G401.6 (cell line): Measurements from ENCODE around the gene TMCO5A.
A peak's percentile ranks its signal among the peaks of the same experiment; 100 is the strongest.
"Not testable (repeated sequence)": the region's sequence is repeated elsewhere in the genome, so short reads cannot be mapped to it uniquely, and the experiment has no call there.

Source experiments
- FAIRE-seq: peaks from 2 replicates; lab custom pipeline; 2012; peaks lifted over from hg19 to GRCh38; lab: Jason Lieb, UNC

TMCO5A gene

GRCh38 chr15:37934340-37934739 is at the start of gene TMCO5A:
Gene TMCO5A (plus strand): TSS chr15:37934640. CDS start chr15:37936324, 1,684 bp downstream.
- no peak for FAIRE-seq

GRCh38 chr15:37885651-37886050 is 48.8 kb upstream of the TMCO5A start:
- FAIRE-seq = no peak

GRCh38 chr15:37888356-37888755 is 46.1 kb upstream of the TMCO5A start:
- no peak for FAIRE-seq

- FAIRE-seq = peak; percentile 52
These were observed 42.6 kb upstream of the TMCO5A start for GRCh38 chr15:37891766-37892368.

- FAIRE-seq = no peak
These were observed 41.1 kb upstream of the TMCO5A start for GRCh38 chr15:37893309-37893708.

GRCh38 chr15:37898362-37898761 is 36.1 kb upstream of the TMCO5A start:
- no peak for FAIRE-seq

GRCh38 chr15:37900326-37901221 is 33.9 kb upstream of the TMCO5A start:
- no peak for FAIRE-seq

- no peak for FAIRE-seq
These were observed 32.3 kb upstream of the TMCO5A start for GRCh38 chr15:37902126-37902525.

GRCh38 chr15:37903919-37904625 is 30.4 kb upstream of the TMCO5A start:
- FAIRE-seq = no peak

- FAIRE-seq = no peak
These were observed 27.3 kb upstream of the TMCO5A start for GRCh38 chr15:37907136-37907535.

- FAIRE-seq = no peak
These were observed 12.7 kb upstream of the TMCO5A start for GRCh38 chr15:37921527-37922385.

- FAIRE-seq = no peak
These were observed 8.3 kb upstream of the TMCO5A start for GRCh38 chr15:37926136-37926535.

GRCh38 chr15:37929238-37929637 is 5.2 kb upstream of the TMCO5A start:
- FAIRE-seq = no peak

GRCh38 chr15:37931321-37931720 is 3.1 kb upstream of the TMCO5A start:
- no peak for FAIRE-seq

GRCh38 chr15:37931868-37932267 is 2.6 kb upstream of the TMCO5A start:
- no peak for FAIRE-seq

GRCh38 chr15:37932549-37932948 is 1.9 kb upstream of the TMCO5A start:
- FAIRE-seq = no peak

GRCh38 chr15:37933666-37934065 is 774 bp upstream of the TMCO5A start:
- no peak for FAIRE-seq

- no peak for FAIRE-seq
These were observed 6.4 kb downstream of the TMCO5A start for GRCh38 chr15:37940876-37941275.

GRCh38 chr15:37941779-37942178 is 7.3 kb downstream of the TMCO5A start:
- no peak for FAIRE-seq

- no peak for FAIRE-seq
These were observed 17.6 kb downstream of the TMCO5A start for GRCh38 chr15:37951999-37952398.

GRCh38 chr15:37960742-37961141 is 26.3 kb downstream of the TMCO5A start:
- not testable (repeated sequence) for FAIRE-seq

GRCh38 chr15:37967788-37968187 is 33.3 kb downstream of the TMCO5A start:
- no peak for FAIRE-seq
